ENCODE results near the gene LAIR2. TPM values are rescaled to one million over a fixed set of nuclear protein-coding genes. Genes with fewer than 3 reads are reported as not detected.

Gene LAIR2
- total and polyA plus RNA-seq, 7 experiments from 2014 or later, result 0.85 to 12.8 (median 2.8) TPM; not detected in 1

- no peaks in the 10 kb centered on the region for H3K36me3 ChIP-seq (ENCODE audit: control insufficient read depth in 2 of 3, insufficient read depth in 3 of 3, low read length in 3 of 3)
- intact Hi-C loops (cut with micrococcal nuclease), result no loop called here
- ATAC-seq (no peak), DNase-seq (no peak)
- no peak overlapping the region for H3K27ac ChIP-seq (ENCODE audit: low read depth, low read length)
- H3K9me3 Mint-ChIP-seq, result peaks cover 0 to 1% (median 0%) of the 10 kb centered on the region in 11 donors
- no peaks in the 10 kb centered on the region for H3K4me1 ChIP-seq (ENCODE audit: control insufficient read depth in 2 of 2, insufficient read depth in 2 of 2, low read length in 2 of 2)
- no peak overlapping the region for H3K27ac Mint-ChIP-seq
- H3K27me3 ChIP-seq (ENCODE audit: control insufficient read depth in 2 of 2, insufficient read depth in 2 of 2, low read length in 2 of 2), result no peaks in the 10 kb centered on the region
- H3K36me3 Mint-ChIP-seq, result no peaks in the 10 kb centered on the region
- peaks cover 13 to 45% (median 37%) of the 10 kb centered on the region in 5 donors for H3K27me3 Mint-ChIP-seq
- CTCF ChIA-PET, result interaction anchor here (0.6 kb wide), 1 partner anchor 122 kb away, joined by 7 read pairs; no protein-coding TSS in a partner anchor
- no peak overlapping the region for H3K4me3 ChIP-seq (ENCODE audit: low read length)
- POLR2A ChIA-PET, result no interaction called here
- no peaks in the 10 kb centered on the region for H3K9me3 ChIP-seq (ENCODE audit: control insufficient read depth in 2 of 3, low read length in 3 of 3)
- peaks cover 0 to 2% (median 0%) of the 10 kb centered on the region in 7 donors for H3K4me1 Mint-ChIP-seq
- H3K4me3 Mint-ChIP-seq, result no peak overlapping the region
Observed at GRCh38 chr19:54558339-54558738, 55.7 kb downstream of the LAIR2 start.

Other genes starting within 250 kb of the LAIR2 start
- 1 to 10 TPM in 3 of 5 experiments, under 1 TPM in 1, not detected in 1; 0.08 to 1.8 (median 1.2) TPM for gene LILRB5, start 245.6 kb upstream of the LAIR2 start, total RNA-seq
- not detected for gene LILRB5, start 245.6 kb upstream of the LAIR2 start, polyA plus RNA-seq
- gene LILRB2, start 221.7 kb upstream of the LAIR2 start, total RNA-seq, result 100 to 1,000 TPM in 1 of 5 experiments, 10 to 100 TPM in 1, 1 to 10 TPM in 2, not detected in 1; 1.5 to 131 (median 6.0) TPM
- gene LILRB2, start 221.7 kb upstream of the LAIR2 start, polyA plus RNA-seq, result under 1 TPM in 1 of 2 donors, not detected in 1; 0.12 TPM
- gene LILRA5, start 189.7 kb upstream of the LAIR2 start, total RNA-seq, result 10 to 100 TPM in 1 of 5 experiments, 1 to 10 TPM in 1, under 1 TPM in 2, not detected in 1; 0.32 to 82.1 (median 5.1) TPM
- gene LILRA5, start 189.7 kb upstream of the LAIR2 start, polyA plus RNA-seq, result under 1 TPM in 1 of 2 donors, not detected in 1; 0.34 TPM
- gene LILRA4, start 163.7 kb upstream of the LAIR2 start, total RNA-seq, result 1 to 10 TPM in 2 of 5 experiments, not detected in 3; 3.5 to 8.9 TPM
- not detected for gene LILRA4, start 163.7 kb upstream of the LAIR2 start, polyA plus RNA-seq
- gene LAIR1, start 137.9 kb upstream of the LAIR2 start, total RNA-seq, result 10 to 100 TPM; 47.0 to 92.3 (median 82.3) TPM
- 10 to 100 TPM; 48.6 to 98.1 TPM for gene LAIR1, start 137.9 kb upstream of the LAIR2 start, polyA plus RNA-seq
- 1 to 10 TPM in 1 of 5 experiments, under 1 TPM in 1, not detected in 3; 0.10 to 1.8 TPM for gene TTYH1, start 87.4 kb upstream of the LAIR2 start, total RNA-seq
- gene TTYH1, start 87.4 kb upstream of the LAIR2 start, polyA plus RNA-seq, result under 1 TPM; 0.23 to 0.40 TPM
- 100 to 1,000 TPM; 238 to 685 (median 503) TPM for gene LENG8, start 53.6 kb upstream of the LAIR2 start, total RNA-seq
- 10 to 100 TPM in 1 of 2 donors, 1 to 10 TPM in 1; 6.2 to 16.8 TPM for gene LENG8, start 53.6 kb upstream of the LAIR2 start, polyA plus RNA-seq
- gene LENG9, start 39.1 kb upstream of the LAIR2 start, total RNA-seq, result 1 to 10 TPM; 3.5 to 6.1 (median 4.3) TPM
- gene LENG9, start 39.1 kb upstream of the LAIR2 start, polyA plus RNA-seq, result under 1 TPM; 0.09 to 0.16 TPM
- not detected for gene CDC42EP5, start 29.5 kb upstream of the LAIR2 start, total RNA-seq
- not detected for gene CDC42EP5, start 29.5 kb upstream of the LAIR2 start, polyA plus RNA-seq
- gene LILRA2, start 71.0 kb downstream of the LAIR2 start, total RNA-seq, result 10 to 100 TPM in 1 of 5 experiments, 1 to 10 TPM in 1, under 1 TPM in 3; 0.24 to 50.3 (median 0.87) TPM
- under 1 TPM; 0.18 to 0.38 TPM for gene LILRA2, start 71.0 kb downstream of the LAIR2 start, polyA plus RNA-seq
- gene LILRA1, start 90.8 kb downstream of the LAIR2 start, total RNA-seq, result 10 to 100 TPM in 1 of 5 experiments, 1 to 10 TPM in 1, not detected in 3; 4.3 to 36.7 TPM
- under 1 TPM in 1 of 2 donors, not detected in 1; 0.14 TPM for gene LILRA1, start 90.8 kb downstream of the LAIR2 start, polyA plus RNA-seq
- 10 to 100 TPM in 1 of 5 experiments, 1 to 10 TPM in 3, not detected in 1; 1.1 to 56.5 (median 5.1) TPM for gene LILRB1, start 127.7 kb downstream of the LAIR2 start, total RNA-seq
- under 1 TPM in 1 of 2 donors, not detected in 1; 0.09 TPM for gene LILRB1, start 127.7 kb downstream of the LAIR2 start, polyA plus RNA-seq
- gene LILRB4, start 160.2 kb downstream of the LAIR2 start, total RNA-seq, result 10 to 100 TPM in 1 of 5 experiments, 1 to 10 TPM in 3, under 1 TPM in 1; 0.15 to 20.2 (median 2.5) TPM
- gene LILRB4, start 160.2 kb downstream of the LAIR2 start, polyA plus RNA-seq, result not detected
- gene KIR3DL3, start 221.6 kb downstream of the LAIR2 start, total RNA-seq, result not detected
- gene KIR3DL3, start 221.6 kb downstream of the LAIR2 start, polyA plus RNA-seq, result not detected
- gene KIR2DL3, start 235.7 kb downstream of the LAIR2 start, total RNA-seq, result 1 to 10 TPM in 1 of 5 experiments, under 1 TPM in 1, not detected in 3; 0.27 to 4.0 TPM
- under 1 TPM in 1 of 2 donors, not detected in 1; 0.11 TPM for gene KIR2DL3, start 235.7 kb downstream of the LAIR2 start, polyA plus RNA-seq